Astrocyte of the spinal cord (primary cell): ENCODE results near the gene CORO1C.
"Not testable (repeated sequence)": the region's sequence is repeated elsewhere in the genome, so short reads cannot be mapped to it uniquely, and the experiment has no call there.

Experiments
- DNase-seq: peaks from one replicate; pipeline ENCODE4 v3.0.0; 2011; ENCODE audit warnings: low read depth, low spot score
- H3K4me3 ChIP-seq: 2 replicates; pipeline ENCODE4 v1.5.1; 2011; ENCODE audit warnings: low read depth, mild to moderate bottlenecking, low read length, moderate library complexity
- CTCF ChIP-seq: IDR thresholded peaks from 2 replicates; pipeline ENCODE4 v1.5.1; 2012; ENCODE audit warnings: low read depth, mild to moderate bottlenecking, low read length, inconsistent platforms
- in situ Hi-C: cut with HindIII; loops from 2 replicates; pipeline ENCODE4 v1.10.0; 2017; ENCODE audit warnings: low sequenced_read_pairs

Gene CORO1C

GRCh38 chr12:108663324-108664015, 67.8 kb downstream of the CORO1C start:
- in situ Hi-C loops = no loop called here
- H3K4me3 ChIP-seq = no peak overlapping the region
- no peak for TF ChIP-seq CTCF
- DNase-seq = no peak

GRCh38 chr12:108658115-108658514, 73.2 kb downstream of the CORO1C start:
- in situ Hi-C loops, H3K4me3 ChIP-seq, DNase-seq: not testable (repeated sequence)

- no peak for DNase-seq
- TF ChIP-seq CTCF = no peak
- no peak overlapping the region for H3K4me3 ChIP-seq
- in situ Hi-C loops = no loop called here
These were observed 74.1 kb downstream of the CORO1C start for GRCh38 chr12:108657130-108657745.

GRCh38 chr12:108656247-108656646, 75.1 kb downstream of the CORO1C start:
- in situ Hi-C loops, H3K4me3 ChIP-seq, DNase-seq: not testable (repeated sequence)

- H3K4me3 ChIP-seq, in situ Hi-C loops, DNase-seq: not testable (repeated sequence)
These were observed 75.5 kb downstream of the CORO1C start for GRCh38 chr12:108655812-108656175.

GRCh38 chr12:108654622-108655021, 76.7 kb downstream of the CORO1C start:
- in situ Hi-C loops, DNase-seq, H3K4me3 ChIP-seq: not testable (repeated sequence)

GRCh38 chr12:108653922-108654321, 77.4 kb downstream of the CORO1C start:
- DNase-seq = no peak
- H3K4me3 ChIP-seq = no peak overlapping the region
- in situ Hi-C loops = no loop called here
- TF ChIP-seq CTCF = no peak

GRCh38 chr12:108653082-108653516, 78.2 kb downstream of the CORO1C start:
- DNase-seq = no peak
- H3K4me3 ChIP-seq = no peak overlapping the region
- in situ Hi-C loops = no loop called here
- no peak for TF ChIP-seq CTCF

- H3K4me3 ChIP-seq = no peak overlapping the region
- TF ChIP-seq CTCF = no peak
- DNase-seq = no peak
- in situ Hi-C loops = no loop called here
These were observed 81.2 kb downstream of the CORO1C start for GRCh38 chr12:108650083-108650482.
